NCI-H1092 (cell line): ENCODE results near the gene IGLL5.
A peak's percentile ranks its signal among the peaks of the same experiment; 100 is the strongest.

Source experiments
- DNase-seq: peaks from one replicate; lab custom pipeline; 2025; lab: John Stamatoyannopoulos, UW

IGLL5 gene

DNA sequence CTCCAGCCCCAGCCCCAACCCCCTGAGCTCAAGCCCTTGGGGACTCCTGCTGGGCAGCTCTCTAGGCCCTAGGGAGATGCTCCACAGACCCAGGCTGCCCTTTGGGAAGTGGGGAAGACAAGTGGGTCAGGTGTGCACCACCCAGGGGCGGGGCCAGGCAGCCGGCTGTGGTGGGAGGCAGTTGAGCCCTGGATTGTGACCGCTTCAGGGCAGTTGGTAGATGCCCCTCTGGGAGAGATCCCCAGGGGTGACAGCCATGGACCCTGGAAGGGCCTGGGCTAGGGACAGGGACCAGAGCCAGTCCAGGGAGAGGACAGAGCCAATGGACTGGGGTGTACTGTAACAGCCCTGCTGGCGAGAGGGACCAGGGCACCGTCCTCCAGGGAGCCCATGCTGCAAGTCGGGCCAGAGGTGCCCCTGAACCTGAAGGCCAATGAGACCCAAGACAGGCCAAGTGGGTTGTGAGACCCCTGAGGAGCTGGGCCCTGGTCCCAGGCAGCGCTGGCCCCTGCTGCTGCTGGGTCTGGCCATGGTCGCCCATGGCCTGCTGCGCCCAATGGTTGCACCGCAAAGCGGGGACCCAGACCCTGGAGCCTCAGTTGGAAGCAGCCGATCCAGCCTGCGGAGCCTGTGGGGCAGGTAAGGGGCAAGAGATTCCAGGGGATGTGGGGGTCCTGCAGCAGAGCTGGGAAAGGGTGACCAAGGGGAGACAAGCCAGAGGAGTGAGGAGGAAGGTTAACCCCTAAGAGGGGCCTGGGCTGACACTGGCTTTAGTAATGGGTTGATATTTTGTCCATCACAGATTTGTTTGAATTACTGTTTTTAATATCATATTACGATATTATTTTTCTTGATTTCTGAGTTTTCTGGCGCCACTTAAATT lies at the start of gene IGLL5:
TSS of gene IGLL5 (plus strand) at position 196 of the 883 bp plus-strand sequence. CDS start at position 434, 238 bp downstream.
- DNase-seq = no peak

DNA sequence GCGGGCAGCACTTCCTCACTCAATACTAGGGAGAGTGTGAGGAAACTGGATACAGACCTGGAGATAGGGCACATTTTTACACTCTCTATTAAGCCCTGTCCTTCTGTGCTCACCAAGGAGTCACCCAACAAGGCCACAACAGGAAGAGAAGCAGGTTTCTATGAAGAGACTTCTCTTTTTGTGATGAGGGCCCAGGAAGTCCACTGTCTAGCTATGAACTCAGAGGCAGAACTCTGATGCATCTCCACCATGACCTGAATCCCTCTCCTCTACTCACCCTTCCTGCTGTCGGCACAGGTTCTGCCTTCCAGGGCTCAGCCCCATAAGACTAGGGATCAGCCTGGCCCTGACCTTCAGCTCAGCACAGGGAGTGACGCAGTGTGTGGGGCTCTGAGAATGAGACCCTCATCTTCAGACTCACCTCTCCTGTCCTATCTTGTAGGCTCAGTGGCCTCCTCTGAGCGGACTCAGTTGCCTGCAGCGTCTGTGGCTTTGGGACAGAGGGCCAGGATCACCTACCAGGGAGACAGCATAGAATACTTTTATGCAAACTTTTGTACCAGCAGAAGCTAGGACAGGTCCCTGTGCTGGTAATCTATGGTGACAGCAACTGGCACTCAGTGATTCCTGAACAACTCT lies 49.3 kb upstream of the IGLL5 start:
- no peak for DNase-seq

DNA sequence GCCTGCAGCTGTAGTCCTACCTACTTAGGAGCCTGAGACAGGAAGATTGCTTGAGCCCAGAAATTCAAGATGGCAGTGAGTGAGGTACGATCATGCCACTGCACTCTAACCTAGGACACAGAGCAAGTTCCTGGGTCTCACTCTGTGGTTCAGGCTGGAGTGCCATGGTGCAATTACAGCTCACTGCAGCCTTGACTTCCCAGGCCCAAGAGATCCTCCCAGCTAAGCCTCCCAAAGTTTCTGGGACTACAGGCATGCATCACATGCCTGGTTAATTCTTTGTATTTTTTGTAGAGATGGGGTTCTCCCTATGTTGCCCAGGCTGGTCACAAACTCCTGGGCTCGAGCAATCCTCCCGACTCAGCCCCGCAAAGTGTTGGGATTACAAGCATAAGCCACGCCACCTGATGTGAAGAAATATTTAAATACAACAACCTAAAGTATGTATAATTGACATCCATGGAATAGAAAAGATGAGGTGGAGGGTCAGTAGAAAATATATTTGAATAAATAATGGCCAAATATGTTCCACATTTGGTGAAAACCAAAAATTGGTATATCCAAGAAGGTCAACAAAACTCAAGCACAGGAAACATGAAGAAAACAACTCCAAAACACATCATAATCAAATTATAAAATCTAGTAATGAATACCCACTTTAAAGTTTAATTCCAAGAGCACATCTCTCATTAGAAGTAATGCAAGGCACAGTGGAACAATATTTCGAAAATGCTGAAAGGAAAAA lies 47.9 kb upstream of the IGLL5 start:
- DNase-seq = no peak

DNA sequence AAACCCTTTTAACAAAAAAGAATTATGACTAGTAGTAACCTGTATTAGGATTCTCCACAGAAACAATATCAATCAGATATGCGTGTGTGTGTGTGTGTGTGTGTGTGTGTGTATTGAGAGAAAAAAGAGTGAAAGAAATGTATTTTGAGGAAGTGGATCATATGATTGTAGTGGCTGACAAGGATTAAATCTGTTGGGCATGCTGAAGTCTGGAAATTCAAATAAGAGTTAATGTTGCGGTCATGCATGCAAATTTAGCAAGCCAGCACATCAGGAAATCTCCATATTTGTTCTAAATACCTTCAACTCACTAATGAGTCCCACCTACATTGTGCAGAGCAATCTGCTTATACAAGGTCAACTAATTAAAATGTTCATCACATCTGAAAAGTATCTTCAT lies 46.8 kb upstream of the IGLL5 start:
- no peak for DNase-seq

DNA sequence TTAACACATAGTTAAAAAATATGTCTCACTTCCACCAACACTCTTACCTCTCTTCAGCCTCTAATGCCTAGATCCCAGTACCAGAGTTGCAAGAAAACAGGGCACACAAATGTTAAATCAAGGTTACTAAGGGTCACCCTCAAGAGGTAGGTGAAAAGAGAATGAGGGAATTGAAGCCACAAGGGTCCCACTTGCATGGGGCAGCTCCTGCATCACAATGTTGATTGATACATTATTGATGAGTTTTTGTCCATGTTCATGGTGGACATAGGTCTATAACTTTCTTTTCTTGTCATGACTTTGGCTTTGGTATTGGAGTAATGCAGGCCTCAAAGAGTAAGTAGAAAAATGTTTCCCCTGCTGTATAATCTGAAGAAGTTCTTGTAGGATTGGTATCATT lies 46.0 kb upstream of the IGLL5 start:
- no peak for DNase-seq

DNA sequence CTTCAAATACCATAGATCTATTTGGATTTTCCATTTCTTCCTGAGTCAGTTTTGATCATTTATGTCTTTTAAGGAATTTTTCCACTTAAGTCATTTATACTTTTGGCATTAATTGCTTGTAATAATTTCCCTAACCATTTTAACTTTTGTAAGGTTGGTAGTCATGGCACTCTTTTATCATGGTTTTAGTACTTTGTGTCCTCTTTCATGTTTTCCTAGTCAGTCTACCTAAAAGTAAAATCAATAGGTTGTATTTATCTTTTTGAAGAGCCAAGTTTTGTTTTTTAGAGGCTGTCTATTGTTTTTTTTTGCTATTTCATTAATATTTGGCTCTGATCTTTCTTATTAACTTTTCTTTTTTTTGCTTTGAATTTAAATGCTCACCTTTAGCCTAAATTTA lies 45.5 kb upstream of the IGLL5 start:
- DNase-seq = no peak

DNA sequence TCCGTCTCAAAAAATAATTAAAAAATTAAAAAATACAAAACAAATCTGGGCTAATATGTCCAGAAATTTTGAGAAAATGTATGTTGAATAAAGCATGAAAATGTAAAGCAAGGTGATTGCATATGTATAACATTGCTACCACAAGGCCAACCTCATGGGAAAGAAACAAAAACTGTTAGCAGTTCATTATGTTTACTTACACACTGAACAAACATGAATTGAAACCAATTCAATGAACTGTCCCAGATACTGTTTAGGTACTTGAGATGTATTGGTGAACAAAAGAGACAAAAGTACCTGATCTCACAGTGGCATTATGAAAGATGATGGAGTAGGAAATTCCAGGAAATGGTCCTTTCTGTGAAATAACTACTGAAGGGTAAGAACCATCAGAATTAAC lies 43.8 kb upstream of the IGLL5 start:
- DNase-seq = no peak

DNA sequence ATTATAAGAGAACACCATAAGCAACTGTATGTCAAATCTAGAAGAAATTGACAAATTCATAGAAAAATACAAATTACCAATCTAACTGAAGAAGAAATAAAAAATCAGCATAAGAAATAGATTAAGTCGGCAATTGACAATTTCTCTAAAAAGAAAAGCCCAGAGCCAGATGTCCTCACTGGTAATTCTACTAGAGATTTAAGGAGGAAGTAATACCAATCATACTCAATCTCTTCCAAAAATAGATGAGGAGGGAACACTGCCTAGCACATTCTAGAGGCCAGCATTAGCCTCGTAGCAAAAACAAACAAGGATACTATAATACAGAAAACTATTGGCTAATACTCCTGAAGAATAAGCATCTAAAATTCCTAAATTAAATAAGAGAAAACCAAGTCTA lies 40.4 kb upstream of the IGLL5 start:
- DNase-seq = no peak

DNA sequence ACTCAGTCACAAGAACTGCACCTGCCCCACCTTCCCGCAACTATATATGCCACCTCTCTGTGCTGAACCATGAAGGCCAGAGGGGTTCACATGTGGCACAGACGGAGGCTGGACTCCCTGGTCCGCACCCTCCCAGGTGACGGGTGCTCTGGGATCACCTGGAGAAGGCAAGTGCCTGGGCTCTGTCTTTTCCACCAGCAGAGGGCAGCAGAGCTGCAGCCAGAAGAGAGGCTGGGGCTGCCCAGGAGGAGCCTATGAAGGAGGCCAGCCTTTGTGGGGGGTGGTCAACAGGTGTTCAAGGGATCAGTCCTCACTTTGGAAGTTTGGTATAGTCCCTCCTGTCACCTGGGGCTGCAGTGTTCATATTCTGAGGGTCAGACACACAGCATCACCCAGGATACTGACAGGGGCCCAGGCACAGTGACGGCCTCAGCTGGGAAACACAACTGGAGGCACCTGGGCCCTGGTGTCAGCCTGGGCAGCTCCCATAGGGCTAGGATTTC lies 39.2 kb upstream of the IGLL5 start:
- DNase-seq = peak; percentile 39

DNA sequence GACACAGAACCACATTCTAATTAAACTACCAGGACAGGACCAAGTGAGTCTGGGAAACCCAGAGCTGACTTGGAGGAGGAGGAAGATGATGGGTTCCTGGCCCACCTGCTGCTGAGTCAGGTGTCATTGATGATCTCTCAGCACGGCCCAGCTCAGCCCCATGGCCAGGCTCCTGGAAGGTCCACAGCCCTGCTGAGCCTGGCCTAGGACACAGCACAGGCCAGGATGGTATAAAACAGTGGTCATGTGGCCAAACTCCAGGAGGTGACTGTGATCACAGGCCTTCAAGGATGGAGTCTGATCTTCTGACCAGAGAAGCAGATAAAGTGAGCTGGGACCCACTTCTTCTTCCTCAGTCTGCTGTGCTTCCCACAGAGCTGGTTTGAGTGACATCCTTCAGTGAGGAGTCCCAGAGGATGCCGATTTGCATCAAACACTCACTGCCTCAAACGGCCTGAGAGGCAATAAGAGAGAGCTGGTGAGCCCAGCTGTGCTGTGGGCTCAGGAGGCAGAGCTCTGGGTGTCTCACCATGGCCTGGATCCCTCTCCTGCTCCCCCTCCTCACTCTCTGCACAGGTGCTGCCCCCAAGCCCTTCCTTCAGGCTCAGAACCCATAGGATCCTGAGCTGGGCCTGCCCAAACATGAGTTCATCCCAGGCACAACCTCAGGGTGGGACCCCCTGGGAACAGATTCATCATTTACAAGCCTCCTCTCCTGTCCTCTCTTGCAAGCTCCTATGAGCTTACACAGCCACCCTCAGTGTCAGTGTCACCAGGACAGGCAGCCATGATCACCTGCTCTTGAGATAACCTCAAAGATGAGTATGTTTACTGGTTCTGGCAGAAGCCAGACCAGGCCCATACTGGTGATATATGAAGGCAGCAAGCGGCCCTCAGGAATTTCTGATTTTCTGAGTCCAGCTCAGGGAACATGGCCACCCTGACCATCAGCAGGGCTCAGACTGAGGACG lies 37.7 kb upstream of the IGLL5 start:
- no peak for DNase-seq

DNA sequence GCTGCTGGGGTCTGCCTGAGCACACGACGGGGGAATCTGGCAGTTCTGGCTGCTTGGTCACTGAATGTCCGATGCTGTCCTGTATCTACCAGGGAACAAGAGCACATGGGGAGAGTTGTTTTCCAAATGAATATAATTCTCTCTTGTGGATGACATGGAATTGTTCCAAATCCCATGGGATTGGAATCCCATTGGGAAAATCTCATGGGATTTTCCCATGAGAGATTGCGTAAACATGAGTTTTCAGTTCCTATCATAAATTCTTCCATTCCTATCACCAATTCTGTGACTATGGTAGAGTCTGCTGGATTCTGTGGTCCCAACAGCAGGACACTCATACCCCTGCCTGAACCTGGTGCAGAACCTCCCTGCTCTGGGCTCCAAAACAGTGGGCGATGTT lies 35.6 kb upstream of the IGLL5 start:
- DNase-seq = no peak

DNA sequence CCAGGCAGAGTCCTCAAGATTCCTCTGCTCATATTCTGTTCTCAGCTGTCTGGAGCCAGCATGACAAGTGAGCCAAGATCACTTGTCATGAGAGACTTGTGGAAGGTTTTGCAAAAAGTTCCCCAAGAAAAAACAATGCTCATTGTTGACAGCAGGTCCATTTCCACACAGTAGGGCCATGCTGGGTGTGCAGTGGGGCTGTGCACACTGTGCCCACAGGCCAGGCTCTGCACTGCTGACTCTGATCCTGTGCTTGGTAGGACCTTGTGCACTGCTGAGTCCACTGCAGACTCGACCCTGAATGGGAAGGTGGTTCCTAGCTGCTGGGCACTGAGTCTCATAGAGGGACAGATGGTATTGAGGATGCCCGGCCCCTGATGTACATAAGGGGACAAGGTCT lies 33.9 kb upstream of the IGLL5 start:
- no peak for DNase-seq

DNA sequence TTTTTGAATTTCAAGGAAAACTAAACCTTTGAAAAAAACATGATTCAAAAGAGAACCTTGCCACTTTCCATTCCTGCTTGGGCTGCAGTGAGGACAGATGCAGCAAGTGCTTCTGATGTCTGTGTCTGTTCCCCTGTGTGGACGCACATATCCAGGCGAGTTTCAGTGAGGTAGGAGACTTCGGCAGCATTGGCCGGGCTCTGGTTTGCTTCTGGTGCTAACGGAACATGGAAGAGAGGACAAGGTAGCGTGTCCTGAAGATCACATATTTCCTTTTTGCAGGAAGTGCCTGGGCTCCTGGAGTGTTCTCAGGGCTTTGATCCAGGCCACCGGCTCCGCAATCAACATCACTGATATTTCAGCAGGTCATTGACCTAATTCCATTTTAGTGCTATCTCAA lies 33.1 kb upstream of the IGLL5 start:
- DNase-seq = no peak

DNA sequence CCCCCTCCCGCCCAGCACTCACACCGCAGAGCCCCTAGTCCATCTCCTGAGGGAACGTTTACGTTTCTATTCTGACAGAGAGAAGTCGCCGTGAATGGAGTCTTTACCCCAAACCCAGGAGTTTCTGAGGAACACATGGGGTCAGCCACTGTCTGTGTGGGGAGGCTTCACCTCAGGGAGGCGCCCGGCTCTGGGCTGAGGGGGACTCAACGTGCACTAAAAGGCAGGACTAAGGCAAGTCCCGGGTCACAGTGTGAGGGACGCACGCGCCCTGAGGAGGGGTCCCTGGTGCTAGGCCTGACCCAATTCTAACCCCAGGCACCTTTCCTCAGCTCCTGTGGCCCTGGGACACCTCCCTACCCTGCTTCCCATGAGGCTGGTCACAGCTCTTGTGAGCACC lies 32.5 kb upstream of the IGLL5 start:
- no peak for DNase-seq

DNA sequence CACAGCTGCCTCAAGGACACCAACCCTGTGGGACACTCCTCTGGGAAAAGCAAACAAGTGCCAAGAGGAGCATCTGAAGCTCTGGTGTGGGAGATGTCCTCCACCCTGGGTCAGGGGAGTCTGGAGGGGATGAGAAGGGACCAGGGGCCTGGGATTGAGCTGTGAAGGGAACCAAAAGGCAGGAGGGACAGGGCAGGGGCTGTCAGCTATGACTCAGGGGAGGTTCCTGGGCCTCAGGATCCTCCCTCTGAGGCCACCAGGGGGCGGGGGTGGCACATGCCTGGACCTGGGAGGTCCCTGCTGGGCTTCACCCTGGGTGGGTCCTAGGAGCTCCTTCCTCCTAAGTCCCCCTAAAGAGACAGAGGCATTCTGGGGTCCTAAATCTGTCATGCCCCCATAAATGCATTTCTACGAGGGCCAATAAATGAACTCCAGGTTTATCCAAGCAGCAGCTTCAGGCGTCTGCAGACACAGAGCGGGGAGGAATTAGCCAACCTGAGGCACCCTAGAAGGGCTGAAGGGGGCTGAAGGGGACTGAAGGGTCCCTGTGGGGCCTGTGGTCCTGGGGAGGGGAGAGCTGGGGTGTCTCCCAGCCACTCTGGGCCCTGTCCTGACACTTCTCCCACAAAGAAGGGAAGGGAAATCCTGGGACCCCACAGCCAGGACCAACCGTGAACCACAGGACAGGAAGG lies 31.9 kb upstream of the IGLL5 start:
- DNase-seq = no peak

DNA sequence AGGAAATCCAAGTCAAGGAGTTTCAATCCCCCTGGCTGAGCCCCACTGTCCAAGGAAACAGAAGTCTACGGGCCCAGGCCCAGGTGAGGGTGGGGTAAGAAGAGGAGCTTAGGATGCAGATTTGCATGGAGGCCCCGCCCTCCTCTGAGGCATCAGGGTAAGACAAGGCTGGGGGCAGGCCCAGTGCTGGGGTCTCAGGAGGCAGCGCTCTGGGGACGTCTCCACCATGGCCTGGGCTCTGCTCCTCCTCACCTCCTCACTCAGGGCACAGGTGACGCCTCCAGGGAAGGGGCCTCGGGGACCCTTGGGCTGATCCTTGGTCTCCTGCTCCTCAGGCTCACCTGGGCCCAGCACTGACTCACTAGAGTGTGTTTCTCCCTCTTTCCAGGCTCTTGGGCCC lies 31.3 kb upstream of the IGLL5 start:
- DNase-seq = no peak

DNA sequence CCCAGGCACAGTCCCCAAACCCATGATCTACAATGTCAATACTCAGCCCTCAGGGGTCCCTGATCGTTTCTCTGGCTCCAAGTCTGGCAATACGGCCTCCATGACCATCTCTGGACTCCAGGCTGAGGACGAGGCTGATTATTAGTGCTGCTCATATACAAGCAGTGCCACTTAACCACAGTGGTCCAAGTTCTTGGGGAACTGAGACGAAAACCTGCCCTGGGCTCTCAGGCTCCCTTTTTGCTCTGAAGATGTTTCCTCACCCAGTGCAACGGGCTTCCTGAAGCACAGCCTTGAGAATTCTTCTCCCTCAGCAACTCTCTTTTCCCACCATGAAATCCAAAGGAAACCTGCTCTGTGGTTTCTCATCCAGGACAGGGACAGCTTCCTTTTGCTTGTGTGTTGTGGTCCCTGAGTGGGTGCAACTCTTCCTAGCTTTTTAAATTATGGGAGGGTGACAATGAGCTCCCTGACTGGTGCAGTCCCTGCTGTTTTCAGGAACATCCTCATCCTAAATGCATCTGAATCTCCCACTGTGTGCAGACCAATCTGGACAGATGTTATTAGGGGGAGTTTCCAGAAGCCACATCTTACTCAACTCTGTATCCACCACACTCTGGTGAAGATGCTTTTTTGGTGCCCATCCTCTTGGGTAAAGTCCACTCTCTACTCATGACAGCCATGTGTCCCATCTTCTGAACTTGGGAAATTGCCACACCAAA lies 30.6 kb upstream of the IGLL5 start:
- no peak for DNase-seq

DNA sequence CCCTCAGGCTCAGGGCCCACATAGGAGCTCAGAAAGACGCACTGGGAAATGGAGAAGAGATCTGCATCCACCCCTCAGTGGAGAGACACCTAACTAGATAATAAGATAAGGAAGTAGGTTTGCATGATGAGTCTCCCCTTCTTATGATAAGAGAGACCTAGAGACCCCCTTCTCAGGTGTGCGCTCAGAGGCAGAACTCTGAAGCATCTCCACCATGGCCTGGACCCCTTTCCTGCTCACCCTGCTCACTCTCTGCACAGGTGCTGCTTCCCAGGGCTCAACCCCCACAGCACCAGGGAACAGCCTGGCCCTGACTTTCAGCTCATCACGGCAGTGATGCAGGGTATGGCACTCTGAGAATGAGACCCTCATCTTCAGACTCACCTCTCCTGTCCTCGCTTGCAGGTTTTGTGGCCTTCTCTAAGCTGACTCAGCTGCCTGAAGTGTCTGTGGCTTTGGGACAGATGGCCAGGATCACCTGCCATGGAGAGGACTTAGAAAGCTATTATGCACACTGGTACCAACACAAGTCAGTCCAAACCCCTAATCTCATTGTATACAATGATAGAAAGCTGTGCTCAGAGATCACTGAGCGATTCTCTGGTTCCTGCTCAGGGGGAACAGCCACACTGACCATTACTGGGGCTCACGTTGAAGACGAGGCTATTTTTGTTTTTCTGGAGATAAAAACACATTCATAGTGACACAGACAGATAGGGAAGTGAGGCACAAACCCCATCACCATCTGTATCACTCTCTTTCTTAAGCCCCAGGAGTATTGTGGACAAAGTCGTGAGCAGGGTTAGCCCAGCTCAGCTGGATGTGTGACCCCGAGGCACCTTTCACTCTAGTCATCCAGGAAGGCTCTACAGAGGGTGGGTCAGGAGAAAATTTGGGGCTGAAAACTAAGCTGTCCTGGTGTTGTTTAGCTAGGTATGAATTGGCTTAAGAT lies 29.7 kb upstream of the IGLL5 start:
- DNase-seq = no peak

DNA sequence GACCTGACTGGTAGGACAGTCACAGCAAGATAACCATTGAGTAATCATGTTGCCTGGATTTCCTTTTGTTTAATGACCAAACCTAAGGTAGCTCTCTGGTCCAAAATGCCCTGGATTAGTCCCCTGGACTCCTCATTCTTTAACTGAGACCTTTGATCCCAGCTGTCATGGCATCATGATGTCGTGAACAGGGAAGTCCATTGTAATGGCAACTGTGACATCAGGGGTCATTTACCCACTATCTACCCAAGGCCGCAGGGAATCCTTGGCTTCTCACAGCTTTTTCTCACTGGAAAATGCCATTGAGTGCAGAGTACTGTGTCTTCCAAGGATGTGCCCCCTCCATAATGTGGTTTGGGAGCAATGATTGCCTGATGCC lies 29.1 kb upstream of the IGLL5 start:
- DNase-seq = no peak
